HG03097 (cell line): ENCODE results near the gene TTC28.

ENCODE experiments used
- ATAC-seq: cut with Tn5 transposase; IDR thresholded peaks from one replicate; pipeline ENCODE4 v1.9.1; 2021; ENCODE audit not compliant: unreplicated experiment, low FRiP score

Gene TTC28

DNA sequence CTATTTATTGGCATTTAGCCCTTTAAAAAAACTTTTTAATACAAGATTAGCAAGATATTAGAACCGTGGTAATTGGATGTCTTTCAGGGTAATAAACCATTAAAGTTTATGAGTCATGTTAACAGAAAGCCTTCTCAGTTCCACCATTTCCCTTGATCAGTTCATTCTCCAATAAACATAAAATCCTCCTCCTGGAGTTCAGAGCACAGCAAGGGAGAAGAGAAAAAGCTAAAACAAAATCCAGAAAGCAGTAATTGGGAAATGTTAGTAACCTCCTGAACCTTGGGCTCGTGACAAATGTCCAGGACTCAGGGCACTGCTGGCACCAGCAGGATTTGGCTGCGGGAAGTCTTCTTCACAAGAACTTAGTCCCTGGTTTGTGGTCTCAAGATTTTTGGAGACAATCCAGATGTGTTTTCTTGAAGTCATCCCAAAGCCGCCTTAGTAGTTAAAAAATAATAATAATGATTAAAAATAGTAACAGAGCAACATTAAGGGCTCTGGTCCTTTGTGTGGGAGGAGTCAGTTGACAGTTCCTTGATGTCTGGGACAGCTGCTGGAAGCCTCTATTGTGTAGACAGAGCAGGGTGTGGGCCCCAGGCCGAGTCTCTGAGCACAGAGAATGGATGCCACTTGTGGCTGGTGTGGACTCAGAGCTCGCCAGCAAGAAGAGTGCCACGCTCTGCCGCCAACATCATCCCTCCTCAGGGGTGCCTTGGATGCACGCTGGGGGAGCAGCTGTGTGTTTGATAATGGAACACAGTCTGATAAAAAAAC lies 717.2 kb downstream of the TTC28 start:
- ATAC-seq, result no peak

DNA sequence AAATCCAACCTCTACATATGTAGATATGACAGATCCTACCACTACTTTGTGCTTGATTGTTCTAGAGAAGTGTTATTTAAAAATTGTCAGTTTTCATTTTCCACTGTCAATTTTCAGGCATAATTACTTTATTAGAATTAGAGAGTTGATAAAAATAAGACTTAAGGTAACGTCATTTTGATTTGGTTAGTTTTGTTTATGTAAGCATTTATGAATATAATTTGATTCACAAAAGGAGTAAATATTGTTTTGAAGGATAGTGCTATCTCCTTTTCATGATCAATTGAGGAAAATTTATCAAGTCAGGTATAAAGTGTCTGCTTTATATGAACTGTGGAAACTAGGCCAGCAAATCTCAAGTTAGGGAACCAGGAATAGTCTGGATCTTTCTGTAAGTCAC lies 718.0 kb downstream of the TTC28 start:
- no peak for ATAC-seq

DNA sequence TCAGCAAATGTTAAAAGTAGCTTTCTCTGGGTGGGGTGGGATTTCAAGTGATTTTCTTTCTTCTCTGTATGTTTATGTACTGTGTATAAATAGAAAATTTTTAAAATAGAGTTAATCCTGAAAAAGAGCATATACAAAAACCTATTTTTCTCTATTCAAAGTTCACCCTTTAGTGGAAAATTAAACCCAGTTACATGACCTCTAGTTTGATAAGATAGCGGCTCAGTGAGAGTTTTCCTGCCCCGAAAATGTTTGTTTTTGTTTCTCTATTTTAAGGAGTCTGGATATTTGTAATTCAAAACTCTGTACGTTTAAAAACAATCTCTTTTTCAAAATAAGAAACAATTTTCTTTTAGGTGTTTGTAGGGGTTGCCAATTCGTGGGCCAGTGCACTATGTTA lies 718.5 kb downstream of the TTC28 start:
- no peak for ATAC-seq

DNA sequence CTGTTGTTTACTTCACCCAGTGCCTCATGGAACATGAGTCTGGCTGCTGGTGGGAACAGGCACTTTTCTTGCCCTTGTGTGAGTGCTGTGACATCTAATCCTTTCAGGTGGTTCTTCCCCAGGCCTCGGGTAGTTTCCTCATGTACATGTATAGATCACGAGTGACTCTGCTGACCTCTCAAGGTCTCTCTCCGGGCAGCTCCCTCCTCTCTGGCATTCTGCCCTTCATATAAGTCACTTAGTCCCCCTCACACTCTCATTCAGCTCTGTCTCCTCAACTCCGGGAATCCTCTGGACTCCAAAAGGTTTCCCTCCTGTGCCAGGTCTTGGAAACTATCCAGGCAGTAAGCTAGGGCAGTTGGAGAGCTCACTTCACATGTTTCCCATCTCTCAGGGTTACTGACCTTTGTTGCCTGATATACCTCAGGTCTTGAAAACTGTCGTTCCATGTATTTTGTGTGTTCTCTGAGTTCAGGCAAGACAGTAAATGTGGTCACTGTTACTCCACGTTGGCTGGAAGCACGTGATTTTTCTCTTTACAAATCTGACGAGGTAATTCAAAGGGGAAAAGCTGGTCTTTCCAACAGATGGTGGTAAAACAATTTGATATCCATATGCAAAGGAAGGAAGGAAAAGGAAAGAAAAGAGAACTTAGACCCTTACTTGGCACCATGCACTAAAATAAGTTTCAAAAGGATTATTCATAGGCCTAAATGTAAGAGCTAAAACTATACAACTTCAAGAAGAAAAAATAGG lies 720.1 kb downstream of the TTC28 start:
- no peak for ATAC-seq

DNA sequence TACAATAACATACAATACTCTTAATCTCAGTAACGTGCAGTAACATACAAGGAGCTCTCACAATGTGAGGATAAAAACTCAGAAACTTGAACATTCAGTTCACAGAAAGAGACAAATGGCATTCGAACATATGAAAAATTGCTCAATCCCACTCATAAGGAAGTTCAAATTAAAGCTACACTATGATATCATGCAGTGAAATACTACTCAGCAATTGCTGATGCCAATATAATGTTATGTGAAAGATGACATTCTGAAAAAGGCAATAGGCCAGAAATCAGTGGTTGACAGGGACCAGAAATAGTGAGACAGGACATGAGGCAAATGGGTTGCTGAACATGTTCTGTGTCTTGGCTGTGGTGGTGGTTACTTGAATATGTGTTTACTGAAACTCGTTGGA lies 726.9 kb downstream of the TTC28 start:
- no peak for ATAC-seq

DNA sequence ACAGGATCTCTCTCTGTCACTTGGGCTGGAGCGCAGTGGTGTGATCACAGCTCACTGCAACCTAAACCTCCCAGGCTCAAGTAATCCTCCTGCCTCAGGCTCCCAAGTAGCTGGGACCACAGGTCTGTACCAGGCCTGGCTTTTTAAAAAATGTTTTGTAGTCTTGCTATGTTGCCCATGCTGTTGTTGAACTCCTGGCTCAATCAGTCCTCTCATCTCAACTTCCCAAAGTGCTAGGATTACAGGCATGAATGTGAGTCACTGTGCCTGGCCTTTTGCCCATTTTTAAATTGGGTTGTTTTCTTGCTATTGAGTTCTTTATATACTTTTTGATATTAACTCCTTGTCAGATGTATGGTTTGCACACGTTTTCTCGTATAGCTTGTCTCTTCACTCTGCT lies 727.5 kb downstream of the TTC28 start:
- no peak for ATAC-seq

DNA sequence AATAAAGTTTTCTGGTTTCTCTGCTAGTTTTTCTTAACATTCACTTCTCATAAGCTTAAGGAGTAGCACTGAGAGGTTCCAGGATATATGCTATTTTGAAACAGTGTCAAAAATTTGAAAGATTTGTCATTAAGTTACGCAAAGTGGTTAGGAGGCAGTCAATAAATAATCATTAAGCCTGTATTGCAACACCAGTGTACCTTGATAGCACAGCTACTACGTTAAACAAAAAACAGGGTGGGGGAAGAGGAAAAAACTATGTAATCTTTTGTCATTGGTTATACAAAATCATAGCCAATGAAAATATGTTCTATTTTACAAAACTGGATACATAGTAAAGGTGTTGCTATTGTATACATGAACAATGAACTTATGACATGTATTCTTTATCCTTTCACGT lies 730.2 kb downstream of the TTC28 start:
- ATAC-seq, result no peak

DNA sequence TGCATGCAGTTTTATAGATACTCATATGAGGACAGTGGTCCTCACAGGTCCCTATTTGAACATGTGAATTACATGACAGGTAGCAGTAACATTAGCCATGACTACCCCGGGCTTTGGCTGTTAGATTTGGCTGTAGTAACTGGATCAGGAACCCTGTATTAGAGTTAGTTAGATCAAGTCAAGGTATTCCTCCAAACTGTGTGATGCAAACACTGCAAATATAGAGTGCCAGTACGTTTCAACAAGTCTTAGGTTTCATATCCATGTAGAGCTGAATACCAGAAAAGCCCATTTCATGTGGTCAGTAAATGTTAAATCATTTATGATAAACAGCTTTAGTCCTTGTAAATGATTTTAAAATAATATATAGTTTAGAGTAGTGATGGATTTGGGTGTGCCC lies 731.1 kb downstream of the TTC28 start:
- no peak for ATAC-seq

DNA sequence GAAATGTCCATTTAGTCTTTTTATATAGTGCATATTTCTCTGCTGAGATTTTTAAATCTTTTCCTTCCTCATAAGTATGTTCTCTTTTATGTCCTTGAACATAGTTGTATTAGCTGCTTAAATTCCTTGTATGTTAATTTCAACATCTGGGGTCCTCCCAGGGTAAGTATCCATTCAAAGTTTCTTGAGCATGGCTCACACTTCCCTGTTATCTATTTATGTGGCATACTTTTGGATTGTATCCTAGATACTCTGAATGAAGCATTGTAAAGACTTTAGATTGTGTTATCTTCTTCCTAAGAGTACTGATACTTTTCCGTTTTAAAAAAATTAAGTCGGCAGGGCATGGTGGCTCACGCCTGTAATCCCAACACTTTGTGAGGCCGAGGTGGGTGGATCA lies 732.2 kb downstream of the TTC28 start:
- no peak for ATAC-seq

DNA sequence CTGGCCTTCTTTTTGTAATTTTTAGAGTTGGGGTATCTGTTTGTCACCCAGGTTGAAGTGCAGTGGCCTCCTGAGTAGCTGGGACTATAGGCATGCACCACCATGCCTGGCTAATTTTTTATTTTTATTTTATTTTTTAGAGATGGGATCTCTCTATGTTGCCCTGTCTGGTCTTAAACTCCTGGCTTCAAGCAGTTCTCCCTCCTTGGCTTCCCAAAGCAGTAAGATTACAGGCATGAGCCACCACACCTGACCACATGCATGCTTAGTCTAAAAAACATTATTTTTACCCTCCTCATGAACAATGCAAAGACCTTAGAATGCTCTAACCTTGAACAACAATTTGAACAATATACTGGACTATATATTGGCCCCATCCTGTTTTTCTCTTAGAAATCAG lies 738.5 kb downstream of the TTC28 start:
- no peak for ATAC-seq

DNA sequence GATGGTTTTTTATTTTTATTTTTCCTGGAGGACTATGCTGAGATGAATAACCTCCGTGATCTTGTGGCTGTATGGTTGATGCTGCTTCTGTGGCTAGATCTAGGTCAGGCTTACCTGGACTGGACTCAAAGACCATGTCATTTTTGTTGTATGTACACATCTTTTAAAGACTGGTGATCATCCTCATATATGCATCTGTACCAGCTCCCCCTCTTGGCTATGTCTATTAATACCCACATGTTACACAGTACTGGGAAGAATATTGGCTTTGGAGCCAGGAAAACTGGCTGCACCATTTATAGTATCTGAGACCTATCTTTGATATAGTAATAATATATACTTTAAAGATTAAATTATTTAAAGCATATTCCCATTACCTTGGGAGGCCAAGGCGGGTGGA lies 742.2 kb downstream of the TTC28 start:
- ATAC-seq, result no peak

DNA sequence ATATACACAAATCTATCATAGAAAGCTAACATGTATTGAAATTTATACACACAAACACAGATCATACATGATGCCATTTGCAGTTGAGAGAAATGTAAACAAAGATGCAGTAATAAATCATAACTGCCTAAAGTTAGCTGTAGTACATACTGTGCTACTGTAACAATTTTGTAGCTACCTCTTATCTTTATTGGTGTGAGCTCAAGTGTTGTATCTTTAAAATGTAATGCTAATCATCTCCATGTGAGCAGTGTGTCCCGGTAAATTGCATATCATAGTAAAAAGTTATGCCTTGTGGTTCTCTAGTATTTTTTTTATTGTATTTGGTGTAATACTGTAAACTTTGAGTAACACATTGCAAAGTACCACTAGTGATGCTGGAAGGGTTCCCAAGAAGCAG lies 743.7 kb downstream of the TTC28 start:
- no peak for ATAC-seq

DNA sequence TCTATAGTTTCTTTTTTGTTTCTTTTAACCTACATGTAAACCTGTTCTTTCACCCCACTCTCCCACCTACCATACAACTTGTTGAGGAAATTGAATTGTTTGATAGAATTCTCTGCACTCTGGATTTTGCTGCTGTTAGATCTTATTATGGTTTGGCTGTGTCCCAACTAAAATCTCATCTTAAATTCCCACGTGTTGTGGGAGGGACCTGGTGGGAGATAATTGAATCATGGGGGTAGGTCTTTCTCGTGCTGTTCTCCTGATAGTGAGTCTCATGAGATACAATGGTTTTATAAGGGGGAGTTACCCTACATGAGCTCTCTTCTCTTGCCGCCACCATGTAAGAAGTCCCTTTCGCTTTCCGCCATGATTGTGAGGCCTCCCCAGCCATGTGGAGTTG lies 745.6 kb downstream of the TTC28 start:
- no peak for ATAC-seq

DNA sequence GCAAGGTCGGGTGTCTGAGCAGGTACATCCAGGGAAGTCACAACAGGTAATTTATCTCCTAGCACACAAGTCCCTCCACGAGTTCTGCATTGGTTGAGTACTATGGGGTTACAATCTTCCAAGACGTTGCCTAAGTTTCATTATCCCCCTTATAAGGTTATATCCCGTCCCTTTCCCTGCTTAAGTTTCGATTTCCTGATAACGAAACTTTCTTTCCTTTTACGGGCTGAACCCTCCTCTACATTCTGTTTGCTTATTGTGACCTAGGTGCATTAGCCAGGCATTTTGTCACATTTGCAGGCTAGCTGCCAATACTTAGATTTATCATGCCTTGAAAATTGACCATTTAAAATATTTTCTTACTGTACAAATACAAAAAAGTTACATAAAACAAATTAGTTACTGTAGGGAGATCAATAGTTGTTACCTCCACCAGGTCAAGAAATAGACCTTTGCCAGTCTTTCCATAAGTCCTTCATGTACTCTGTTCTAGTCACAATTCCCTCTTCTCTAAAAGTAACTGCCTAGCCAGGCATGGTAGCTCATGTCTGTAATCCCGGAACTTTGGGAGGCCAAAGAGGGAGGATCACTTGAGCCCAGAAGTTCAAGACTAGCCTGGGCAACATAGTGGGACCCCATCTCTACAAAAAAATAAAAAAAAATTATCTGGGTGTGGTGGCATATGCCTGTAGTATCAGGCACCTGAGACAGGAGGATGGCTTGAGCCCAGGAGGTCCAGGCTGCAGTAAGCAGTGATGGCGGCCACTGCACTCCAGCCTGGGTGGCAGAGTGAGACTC lies 746.3 kb downstream of the TTC28 start:
- ATAC-seq, result no peak

DNA sequence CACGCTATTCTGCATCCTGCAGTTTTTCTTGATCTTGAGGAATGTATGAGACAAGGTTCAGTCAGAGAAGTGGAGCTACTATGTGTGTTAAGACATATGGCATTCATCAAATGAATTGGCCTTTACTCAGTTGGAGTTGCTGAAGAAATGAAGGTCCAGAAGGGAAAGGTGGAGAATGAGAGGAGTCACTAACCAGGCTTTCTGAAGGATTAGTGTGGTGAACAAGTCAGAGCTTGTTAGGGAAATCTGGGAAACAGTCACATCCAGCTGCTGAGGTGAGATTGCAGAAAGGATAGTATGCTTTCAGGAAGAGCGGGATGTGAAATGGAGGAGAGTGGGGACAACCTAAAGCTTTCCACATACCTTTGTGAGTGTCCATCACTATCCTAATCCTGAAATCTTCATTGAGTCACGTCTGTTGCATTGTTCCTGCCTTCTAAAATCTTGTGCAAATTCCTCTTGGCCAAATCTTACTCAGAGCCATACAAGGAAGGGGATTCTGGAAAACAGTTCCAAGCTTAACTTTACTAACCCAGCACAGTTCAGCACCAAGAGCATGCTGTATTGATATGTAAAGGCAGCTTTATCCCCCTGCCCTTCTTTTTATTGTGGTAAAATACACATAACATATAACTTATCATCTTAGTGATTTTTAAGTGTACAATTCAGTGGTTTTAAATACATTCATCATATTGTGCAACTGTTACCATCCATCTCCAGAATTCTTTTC lies 749.1 kb downstream of the TTC28 start:
- ATAC-seq, result no peak
